Spleen (tissue), 7 donors: Measurements from ENCODE around the gene CETP.

ENCODE experiments used
- CTCF ChIP-seq, 11 experiments: fragments of 200-600 bp in 7 of 11; fragments of 450-650 bp in 4 of 11; sonication (generic) in 4 of 11; IDR thresholded peaks in 8 of 11; conservative IDR thresholded peaks in 3 of 11; 1 replicate in 7 of 11; 2 replicates in 4 of 11; pipeline versions ENCODE4 v1.4.0 to v1.8.0; 2016 to 2021; ENCODE audit warnings: antibody characterized with exemption in 11 of 11, inconsistent platforms in 4 of 11, mild to moderate bottlenecking in 1 of 11
- POLR2A ChIP-seq, 3 donors: fragments of 450-650 bp; IDR thresholded peaks; one replicate each; pipeline ENCODE4 v1.5.1; 2017; ENCODE audit warnings: antibody characterized with exemption in 3 of 3, mild to moderate bottlenecking in 1 of 3
- donor health status: DM: no; HTN: no; CAD: no; lungs with moderate emphysema.
- donor health status: DM: no; HTN: no; CAD: no.
- donor health status: DM: no; HTN: no; CAD: no.

- TF ChIP-seq POLR2A (IDR thresholded peaks at IDR 0.05) (no peak), CTCF (IDR thresholded peaks at IDR 0.05 in 8 of 11, conservative IDR thresholded peaks at IDR 0.05 in 3 of 11) (no peak)
Observed at GRCh38 chr16:56966093-56966475, 4.3 kb downstream of the CETP start.
